ENCODE data around the gene BCL11B.
"Not testable (repeated sequence)": the region's sequence is repeated elsewhere in the genome, so short reads cannot be mapped to it uniquely, and the experiment has no call there.

The BCL11B gene

DNA sequence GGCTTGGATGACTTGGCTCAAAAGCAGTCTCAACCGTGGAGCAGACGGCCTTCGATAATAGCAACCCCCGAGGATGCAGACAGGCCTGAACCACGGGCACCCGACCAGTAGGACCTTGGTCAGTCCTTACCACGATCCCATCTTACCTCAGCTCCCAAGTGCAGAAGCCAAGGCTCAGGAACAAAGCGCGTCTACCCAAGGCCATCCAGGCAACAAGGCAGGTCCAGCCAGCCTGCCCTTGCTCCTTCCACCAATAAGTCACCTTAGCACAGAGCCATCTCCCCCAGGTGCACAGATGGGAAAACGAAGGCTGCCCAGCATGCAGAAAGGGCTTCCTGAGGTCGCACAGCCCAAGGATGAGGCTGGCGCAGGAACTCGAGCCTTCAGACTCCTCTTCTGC is 77.3 kb downstream of the BCL11B start:
- no peak for DNase-seq

DNA sequence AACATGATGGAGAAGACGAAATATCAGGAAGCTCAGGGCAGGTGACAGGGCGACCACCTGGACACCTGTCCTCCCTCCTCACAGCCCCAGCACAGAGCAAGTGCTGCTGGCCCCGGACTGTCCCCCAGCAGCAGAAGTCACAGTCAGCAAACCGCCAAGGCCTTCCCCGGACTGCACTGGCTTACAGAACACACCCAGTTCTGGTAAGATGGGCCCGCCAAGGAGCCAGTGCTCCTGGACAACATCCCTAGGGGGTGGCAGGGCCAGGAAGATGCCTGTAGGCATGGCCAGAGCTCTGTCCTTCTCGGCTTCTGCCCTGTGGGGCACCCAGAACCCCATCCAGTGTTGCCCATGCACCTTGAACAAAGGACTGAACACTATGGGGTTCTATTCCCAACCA is 77.9 kb downstream of the BCL11B start:
- no peak for DNase-seq

DNA sequence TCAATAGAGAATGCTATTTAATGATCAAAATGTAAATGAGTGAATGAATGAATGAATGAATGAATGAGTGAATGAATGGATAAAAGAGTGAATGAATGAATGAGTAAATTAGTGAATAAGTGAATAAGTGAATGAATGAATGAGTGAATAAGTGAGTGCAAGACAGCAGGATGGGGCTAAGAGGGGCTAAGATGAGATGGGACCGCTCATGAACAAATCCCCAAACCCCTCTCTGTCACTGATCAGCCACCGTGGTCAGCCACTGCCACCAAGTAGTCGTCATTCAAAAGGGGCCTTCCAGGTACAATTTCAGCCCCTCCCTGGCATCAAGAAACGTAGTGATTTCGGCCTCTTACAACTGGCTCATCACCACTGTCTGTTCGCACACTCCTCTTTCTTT is 79.2 kb downstream of the BCL11B start:
- no peak for DNase-seq

DNA sequence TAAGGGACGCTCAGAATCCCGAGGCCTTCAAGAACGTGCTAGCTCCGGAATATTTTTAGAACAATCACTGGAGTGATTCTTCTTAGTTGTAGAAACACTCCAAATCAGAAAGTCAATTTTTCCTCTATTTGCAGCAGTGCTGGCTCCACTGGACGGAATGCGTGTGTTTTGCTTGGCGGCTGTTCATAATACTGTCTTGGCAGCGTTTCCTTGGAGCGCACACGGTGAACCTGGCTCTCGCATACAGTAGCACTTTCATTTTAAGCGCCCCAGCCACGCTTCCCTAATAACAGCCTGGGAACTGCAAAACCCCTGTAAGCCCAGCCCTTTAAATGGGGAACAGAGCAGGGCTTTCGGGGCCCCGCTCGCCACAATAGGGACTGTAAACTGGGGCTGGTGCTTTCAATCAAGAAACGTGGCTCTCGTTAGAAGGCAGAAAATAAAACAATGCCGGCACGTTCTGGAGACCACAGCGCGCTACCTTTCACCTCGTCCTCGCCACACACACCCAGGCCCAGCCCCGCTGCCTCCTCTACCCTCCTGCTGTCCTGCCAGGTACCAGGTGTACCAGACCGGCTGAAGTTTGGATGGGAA is 79.9 kb downstream of the BCL11B start:
- DNase-seq = peak; percentile 91

DNA sequence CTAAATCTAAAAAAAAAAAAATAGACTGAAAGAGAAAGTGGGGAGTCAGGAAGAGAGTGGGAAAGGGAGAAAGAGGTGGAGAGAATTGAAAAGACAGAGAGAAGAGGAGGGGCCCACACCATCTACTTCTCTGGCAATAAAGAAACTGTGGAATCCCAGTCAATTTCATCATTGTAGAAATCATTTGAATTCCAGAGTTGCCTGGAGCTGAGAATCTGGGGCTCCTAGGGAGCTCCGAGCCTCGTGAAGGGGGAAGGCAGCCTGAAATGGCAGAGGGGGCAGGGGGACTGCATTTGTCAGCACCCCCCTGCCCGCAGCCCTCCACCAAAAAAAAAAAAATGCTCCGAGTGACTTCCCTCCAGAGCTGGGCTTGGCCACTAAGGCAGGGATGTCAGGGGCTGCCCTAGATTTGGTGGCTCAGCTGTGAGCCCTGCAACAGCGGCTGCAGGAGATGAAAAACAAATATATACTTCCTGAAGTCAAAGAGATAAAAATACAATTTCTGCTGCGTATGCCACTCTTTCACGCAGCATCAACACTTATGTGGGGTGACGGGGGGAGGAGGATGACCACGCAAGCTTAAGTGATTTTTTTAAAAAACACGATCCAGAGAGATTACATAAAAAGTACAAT is 80.5 kb downstream of the BCL11B start:
- no peak for DNase-seq

DNA sequence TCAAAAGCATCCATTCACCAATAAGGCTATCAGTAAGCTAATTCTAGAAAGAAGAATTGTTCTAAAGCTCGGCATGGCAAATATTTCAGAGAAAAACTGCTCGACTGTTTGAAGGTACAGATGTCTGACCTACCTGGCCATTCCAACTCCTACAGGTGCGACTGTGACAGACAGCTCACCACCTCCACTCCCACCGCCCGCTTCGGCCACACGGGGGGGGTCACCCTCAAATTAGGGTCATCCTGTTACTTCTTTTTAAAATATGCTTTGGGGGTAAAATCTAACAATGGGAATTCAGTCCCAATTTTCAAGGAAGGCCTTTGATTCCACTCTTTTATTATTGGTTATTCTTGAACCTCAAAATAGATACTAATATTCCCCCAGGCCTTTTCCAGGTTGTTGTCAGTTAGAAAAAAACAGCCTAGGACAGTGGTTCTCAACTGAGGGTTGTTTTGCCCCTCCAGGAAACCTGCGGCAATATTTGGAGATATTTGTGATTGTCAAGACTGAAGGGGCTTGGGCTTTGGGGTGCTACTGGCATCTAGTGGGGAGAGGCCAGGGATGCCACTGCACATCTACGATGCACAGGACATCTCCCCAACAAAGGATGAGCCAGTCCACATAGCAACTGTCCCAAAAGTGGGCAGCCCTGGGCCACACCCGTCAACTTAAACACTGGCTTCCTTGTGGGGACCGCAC is 81.2 kb downstream of the BCL11B start:
- DNase-seq = no peak

DNA sequence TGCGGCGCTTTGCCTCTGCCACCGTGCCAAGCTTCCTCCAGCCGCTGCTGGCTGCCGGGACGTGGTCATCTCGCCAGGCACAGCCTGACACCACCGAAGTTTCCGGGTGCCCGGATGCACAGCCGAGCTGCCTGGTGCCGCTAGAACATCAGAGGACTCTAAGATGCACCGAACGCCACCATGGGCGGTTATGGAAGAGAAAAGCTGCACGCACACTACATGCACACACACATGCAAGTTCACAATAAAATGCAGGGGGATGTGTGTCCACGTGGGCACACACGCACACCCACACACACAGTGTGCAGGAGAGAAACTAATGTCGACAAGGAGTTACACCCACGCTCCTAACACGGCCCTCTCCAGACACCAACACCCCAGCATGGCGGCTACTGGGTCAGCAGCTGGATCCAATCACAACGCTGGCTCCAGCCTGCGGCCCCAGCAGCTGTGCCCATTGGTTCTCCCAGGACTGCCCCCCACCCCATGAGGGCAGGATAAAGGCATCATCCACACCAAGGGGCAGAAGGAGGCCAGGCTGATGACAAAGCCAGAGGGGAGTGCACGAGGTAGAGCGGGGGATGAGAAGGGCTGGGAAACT is 82.7 kb downstream of the BCL11B start:
- DNase-seq = no peak

DNA sequence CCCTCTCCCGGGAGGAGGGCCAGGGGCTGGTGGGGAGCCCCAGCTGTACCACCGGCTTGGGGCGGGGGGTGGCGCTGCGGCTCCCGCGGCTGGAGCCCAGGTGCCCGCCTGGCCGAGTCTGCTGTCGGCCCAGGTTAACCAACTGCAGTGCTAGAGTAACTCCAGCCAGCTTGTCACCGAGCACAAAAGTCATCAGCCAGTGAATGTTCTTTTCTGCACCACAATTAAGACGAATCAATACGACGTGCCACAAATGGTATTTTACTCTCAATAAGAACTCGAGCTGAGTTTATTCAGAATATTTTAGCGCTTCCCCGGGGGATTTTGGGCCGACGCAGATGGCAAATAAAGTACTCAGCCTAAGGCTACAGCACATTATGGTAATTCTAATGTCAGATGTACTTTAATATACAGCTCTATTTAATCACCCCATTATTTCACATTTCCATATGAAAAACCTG is 83.2 kb downstream of the BCL11B start:
- no peak for DNase-seq

DNA sequence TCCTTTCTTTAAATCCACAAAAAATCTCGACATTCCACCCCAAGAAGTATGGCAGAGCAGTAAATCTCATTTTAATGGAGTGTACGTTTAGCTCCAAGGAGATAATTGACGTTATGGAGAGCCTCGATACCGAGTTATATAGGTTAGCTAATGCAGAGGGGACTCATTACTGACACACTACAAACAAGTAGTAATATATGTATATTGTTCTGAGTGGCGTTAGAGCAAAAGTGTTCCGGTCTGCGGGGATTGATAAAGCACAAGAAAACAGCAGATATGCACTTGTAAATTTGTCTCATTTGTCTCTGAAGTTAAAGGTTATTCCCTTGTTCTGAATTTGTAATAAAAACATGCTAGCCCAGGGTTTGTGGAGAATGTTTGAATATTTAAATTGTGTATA is 84.1 kb downstream of the BCL11B start:
- no peak for DNase-seq

DNA sequence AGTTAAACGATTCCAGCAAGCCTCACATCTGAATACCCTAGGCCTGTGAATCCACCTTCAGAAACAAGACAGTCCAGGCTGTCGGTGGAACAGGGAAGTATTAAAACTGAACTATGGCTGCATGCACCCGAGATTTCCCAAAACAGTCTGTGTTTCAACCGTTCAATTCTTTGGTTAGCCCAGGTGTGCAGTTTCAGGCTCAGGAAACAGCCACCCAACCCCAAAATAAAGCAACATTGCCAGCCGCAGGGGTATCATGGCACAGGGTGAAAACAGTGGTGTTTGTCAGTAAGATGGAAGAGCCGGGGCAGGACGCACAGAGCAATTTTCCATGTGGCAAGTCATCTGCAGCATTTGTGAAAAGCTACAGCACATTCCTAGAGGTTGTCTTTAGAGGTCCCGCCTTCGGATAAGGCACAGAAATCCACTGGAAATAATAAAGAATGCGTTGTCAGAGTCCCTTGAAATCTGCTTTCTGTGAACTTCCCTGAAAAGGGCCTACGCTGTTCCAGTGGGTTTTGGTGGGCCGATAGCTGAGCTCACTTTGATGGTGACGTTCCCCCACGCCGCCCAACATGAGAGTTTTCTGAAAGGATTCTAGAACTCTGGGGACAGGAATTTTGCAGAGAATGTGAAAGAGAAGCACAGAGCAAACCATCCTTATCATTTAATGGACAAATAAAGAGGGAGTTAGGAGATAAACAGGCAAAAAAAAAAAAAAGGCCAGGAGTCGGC is 84.9 kb downstream of the BCL11B start:
- DNase-seq = no peak

DNA sequence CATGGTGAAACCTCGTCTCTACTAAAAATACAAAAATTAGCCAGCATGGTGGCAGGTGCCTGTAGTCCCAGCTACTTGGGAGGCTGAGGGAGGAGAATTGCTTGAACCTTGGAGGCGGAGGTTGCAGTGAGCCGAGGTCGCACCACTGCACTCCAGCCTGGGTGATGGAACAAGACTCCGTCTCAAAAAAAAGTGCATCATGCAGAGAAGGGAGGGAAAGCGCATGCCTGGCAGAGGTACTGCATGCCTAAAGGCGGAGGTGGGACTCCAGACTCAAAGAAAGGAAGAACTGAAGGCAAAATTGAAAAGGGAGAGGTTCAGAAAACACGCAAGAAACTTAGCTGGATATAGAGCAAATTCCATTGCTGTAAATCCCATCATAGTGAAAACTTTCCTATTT is 85.7 kb downstream of the BCL11B start:
- not testable (repeated sequence) for DNase-seq

DNA sequence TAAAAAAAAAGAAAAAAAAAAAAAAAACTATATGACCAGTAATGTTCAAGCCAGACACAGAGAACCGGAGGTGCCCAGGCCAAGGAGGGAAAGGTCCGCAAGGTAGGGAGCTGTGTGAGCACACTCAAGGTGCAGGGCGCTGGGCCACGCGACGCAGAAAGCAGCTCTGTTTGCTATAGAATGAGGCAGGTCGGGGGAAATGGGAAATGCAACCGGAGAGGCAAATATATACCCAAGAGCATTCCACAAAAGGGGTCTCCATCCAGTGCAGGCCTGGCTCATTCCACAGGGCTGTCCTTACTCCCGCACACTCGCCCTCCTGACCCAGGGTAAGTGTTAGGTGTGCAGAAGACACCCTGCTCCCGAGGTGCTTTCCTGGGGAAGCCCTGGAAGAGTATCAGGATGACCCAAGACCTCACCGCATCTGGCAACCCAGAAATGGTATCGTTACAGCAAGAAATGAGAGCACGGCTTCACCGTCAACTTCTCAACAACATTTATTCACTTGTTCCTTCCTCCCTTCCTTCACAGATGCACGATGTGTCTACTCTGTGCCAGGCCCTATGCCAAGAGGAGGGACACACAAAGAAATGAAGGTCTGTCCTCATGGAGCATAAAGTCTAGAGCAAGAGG is 86.4 kb downstream of the BCL11B start:
- DNase-seq = no peak

DNA sequence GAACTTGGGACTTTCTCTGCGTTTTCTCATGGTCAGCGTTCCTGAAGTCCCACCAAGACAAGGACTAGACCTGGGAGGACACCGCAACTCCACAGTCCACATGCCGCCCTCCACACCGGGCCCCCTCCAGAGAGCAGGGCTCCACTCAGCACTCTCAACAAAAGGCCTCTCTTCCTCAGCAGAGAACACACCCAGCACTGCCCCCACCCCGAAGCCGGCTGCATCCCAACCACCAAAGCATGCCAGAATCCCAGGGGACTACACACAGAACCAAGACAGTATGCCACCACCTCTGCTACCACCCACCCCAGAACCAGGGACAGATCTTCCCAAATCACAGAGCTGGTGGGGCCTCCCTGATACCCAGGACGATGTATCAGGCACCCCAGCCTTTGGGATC is 88.3 kb downstream of the BCL11B start:
- DNase-seq = no peak

DNA sequence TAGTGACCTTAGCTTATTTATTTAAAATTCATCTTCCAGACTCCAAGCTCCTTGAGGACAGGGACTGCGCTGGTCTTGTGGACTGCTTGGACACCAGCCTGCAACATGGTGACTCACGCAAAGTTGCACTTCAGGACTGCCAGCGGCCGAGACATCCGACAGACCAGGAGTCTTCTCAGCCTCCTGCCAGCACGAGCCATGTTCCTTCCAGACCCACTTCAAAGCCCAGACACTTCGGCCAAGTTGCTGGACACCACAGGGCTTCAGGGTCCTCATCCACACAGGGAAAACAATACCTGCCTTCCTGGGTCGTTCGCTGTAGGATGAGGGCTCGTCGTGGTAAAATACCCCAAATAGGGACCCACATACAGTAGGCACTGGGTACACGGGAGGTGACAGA is 88.7 kb downstream of the BCL11B start:
- DNase-seq = no peak

DNA sequence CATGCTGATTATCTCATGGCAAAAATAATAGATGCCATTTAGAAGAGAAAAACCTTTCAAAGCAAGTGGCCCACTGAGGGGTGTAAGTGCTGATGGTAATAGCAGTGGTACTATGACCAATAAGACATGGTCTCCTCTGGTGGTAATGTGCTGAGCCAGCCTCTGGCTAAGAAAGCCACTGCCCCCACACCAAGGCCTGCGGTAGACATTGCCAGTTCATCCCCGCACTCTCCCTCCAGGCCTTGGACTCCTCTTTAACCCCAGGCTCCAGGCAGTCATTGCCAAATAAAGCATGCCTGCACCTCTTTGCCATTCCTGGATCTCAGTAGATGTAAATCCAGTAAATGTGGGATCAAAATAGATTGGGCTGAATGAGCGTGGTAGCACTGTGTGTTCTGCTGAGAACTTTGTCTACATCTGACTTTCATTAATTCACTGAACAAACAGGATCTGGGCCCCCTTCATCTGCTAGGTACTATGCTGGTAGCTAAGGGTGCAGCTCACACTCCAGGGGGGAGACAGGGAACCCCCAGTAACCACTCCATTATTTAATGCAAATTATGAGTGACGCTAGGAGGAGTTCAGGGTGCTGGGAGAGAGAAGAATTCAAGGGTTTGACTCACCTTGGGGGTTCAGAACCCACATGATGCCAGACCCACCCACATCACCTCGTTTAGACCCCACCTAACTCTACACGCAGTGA is 89.3 kb downstream of the BCL11B start:
- DNase-seq = no peak

DNA sequence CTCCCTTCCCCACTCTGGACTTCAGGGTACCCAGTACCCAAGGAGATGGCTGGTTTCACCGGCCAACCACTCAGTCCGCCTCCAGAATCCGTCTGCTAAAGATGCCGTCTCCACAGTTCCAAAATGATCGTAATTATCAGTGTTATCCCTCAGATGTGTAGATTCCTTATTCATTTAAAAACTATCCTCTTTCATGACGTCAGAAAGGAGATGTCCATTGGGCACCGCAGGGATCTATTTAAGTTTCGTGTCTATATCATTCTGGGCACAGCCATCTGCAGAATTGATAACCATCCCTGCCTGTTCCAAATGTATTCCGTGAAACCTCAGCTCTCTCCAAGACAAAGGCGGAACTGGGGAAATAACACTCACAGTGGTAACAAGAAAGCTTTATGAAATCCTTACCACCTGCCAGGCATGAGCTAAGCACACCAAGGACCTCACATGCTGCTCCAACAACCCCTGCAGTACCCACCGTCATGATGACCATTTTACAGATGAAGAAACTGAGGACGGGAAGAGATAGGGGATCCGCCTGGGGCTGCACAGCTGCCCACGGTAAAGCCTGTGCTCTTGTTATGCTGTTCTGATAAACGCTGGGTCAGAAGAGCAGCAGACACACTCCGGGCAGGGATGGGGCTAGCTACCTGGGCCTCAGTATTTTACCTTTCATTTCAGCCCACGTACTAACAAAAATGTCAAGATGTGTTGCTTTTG is 90.0 kb downstream of the BCL11B start:
- no peak for DNase-seq

DNA sequence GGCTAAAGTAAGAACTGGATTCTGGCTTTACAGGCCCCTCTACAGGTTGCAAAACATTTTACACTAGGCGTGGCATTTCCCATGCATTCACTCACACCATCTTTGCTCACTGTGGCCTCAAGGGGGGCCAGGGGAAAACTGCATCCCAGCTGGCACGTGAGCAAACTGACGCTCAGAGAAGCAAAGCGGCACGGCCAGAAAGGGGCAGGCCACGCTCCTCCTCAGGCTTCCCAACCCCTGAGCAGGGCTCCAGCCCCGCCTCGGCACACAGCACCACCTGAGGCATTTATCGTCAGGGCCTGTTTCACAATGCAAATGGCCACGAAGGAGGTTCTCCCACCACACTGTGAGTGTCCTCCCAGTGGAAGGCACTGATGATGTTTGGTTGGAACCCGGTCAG is 90.8 kb downstream of the BCL11B start:
- DNase-seq = no peak

DNA sequence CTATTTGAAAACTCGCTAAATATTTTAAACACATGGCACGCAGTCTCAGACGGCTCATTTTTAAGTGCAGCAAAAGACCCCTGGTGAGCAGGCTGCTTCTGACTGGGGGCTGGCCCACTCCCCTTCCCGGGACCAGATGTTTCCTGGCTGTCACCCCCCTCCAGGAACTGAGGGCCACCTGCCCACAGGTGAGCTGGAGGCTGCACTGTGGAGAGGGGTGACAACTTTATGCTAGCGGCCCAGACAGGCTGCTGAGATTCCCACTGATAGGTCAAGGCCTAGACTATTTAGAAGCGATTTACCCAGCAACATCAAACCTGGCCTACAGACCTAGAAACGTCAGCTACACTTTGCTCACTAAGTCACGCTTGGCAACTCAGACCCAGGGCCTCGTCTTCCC is 92.1 kb downstream of the BCL11B start:
- no peak for DNase-seq

DNA sequence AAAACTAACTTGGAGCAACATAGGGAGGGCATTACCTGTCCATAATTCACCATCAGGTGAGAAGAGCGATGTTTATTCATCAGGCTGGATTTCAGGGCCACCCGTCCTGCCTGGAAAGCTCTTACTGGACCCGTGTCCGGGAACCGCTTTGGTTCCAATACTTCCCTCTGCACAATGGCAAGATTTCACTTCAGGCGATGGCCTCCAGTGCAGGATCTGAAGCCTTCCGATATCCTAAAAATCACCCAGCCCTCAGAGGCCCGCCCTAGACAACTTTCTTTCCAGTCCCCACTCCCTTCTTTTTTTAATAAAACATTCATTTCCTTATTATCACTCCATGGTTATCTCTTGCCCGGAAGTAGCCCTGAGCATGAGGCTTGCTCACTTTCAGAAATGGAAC is 92.5 kb downstream of the BCL11B start:
- DNase-seq = no peak

DNA sequence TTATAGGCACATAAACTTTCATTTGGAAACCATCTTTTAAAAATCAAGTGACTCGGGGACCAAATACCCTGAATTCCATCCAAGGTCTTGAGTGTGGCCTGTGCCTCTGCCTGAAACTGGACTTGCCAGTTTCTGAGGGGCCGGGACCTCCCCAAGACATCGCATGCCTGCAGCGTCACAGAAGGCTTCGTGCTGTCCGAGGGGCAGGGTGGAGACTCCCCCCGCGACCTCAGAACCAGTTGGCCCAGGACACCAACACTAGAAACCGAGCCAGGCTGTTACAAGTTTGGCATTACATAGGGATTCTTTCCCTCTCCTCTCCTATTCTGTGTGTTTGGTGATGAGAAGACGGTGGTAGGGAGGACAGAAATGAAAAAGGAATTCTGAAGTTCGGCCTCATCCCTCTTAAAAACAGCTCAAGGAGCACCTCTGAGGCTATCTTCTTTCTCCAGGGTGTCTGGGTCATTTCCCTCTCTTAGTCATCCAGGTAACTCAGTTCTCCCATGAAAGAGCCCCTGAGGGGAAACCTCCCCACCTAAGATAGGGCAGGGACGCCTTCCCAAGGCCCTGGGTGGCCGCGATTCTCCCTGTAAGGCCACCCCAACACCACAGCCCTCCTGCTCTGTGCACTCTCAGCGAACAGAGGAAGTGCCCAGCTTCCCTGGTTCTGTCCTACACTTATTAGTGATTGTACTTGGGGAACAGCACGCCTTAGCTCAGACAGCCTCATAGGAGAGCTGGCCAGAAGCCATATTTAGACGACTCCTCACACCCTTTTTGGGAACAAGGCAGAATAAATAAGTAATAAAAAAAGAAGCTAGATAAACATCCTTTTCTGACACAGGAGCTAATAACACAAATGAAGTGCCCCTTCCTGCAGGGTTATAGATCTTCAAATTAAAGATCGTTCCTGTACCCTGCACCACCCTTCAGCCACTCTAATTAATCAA is 93.8 kb downstream of the BCL11B start:
- no peak for DNase-seq
